Uterus (tissue), 2 donors: ENCODE results near the gene GJA4.

Source experiments
- POLR2A ChIP-seq, 2 donors: fragments of 450-650 bp; IDR thresholded peaks; one replicate each; pipeline ENCODE4 v1.6.1; 2016; ENCODE audit warnings: antibody characterized with exemption in 2 of 2, mild to moderate bottlenecking in 1 of 2, moderate library complexity in 1 of 2
- TF ChIP-seq, protein P1 (sequence below), 4 experiments: fragments of 200-600 bp in 2 of 4; fragments of 450-650 bp in 2 of 4; sonication (generic) in 2 of 4; IDR thresholded peaks; one replicate each; pipeline ENCODE4 v1.5.1; 2016 to 2019; ENCODE audit warnings: antibody characterized with exemption in 4 of 4, mild to moderate bottlenecking in 2 of 4, moderate library complexity in 1 of 4

DNA sequence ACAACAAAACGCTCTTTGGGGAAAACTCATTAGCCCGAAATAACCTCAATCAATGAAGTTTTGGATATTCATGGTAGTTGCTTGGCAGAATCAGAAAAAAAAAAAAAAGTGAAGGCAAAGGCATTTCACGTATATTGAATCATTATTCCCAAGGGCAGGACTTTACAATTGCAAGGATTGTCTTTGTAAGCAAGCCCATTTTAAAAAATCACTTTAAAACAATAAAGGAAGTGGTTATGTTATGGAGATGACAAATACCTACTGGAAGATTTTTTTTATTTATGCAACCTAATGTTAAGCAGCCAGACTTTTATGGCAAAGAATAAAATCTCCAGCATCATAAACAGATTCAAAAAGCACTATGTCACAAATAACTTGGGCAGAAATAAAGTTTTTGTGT is 23.9 kb upstream of the GJA4 start:
- no peak for TF ChIP-seq POLR2A (IDR thresholded peaks at IDR 0.05)
- TF ChIP-seq, protein P1, sequence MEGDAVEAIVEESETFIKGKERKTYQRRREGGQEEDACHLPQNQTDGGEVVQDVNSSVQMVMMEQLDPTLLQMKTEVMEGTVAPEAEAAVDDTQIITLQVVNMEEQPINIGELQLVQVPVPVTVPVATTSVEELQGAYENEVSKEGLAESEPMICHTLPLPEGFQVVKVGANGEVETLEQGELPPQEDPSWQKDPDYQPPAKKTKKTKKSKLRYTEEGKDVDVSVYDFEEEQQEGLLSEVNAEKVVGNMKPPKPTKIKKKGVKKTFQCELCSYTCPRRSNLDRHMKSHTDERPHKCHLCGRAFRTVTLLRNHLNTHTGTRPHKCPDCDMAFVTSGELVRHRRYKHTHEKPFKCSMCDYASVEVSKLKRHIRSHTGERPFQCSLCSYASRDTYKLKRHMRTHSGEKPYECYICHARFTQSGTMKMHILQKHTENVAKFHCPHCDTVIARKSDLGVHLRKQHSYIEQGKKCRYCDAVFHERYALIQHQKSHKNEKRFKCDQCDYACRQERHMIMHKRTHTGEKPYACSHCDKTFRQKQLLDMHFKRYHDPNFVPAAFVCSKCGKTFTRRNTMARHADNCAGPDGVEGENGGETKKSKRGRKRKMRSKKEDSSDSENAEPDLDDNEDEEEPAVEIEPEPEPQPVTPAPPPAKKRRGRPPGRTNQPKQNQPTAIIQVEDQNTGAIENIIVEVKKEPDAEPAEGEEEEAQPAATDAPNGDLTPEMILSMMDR (IDR thresholded peaks at IDR 0.05) = no peak
